Measurements from ENCODE around the gene KIF1C. TPM values are rescaled to one million over a fixed set of nuclear protein-coding genes. Genes with fewer than 3 reads are reported as not detected.

The KIF1C gene
- polyA plus RNA-seq (2014; cell fraction: cytosol; rRNA removed) = 8.9 and 11.7 TPM in 2 replicates
- polyA plus RNA-seq (2014; cell fraction: nucleus; rRNA removed) = 6.5 and 7.2 TPM in 2 replicates

DNA sequence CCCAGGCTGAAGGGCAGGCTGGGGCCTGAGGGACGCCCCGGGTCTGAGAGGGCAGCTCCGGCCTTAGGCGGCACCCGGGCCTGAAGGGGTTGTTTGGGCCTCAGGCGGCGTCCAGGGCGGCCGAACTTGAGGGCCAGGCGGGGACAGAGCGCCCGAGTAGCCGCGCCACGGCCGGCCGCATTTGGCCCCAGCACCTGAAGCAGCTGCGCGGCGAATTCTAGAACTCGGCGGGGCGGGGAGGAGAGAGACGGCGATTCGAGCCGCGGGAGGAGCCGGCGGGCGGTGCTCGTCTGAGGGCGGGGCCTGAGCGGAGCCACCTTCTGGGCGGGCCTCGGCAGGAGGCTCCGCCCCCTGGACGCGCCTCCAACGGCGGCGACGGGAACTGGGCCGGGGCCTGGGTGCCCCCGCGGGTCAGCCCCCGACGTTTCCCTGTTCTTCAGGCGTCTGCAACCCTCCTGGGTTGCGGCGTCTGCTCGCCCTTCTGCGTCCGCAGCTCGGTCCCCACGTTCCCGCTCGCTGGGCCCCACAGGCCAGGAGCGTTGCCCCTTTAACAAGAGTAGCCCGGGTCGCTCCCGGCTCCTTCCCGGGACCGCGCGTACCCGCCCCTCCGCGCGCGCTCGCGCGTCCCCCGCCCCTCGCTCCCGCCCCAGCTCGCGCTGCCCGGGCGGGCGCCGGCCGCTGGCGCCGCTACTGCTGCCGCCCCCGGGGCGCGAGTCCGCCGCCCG, at the start of gene KIF1C, which contains the start of gene INCA1:
Gene KIF1C, plus strand, starts transcription at position 649 of the 725 bp plus-strand sequence. CDS start 2,297 bp downstream, outside the sequence.
Gene INCA1, minus strand, starts transcription at position 221 of the 725 bp plus-strand sequence. CDS start 3,085 bp downstream, outside the sequence.
- peak; percentile 91 for DNase-seq (ENCODE audit: low spot score)

GRCh38 chr17:4948166-4948930, 49.4 kb upstream of the KIF1C start, which contains the start of gene PFN1:
Gene PFN1 (minus strand): TSS chr17:4948530. CDS start chr17:4948394, 136 bp downstream.
- DNase-seq (ENCODE audit: low spot score) = peak; percentile 93

DNA sequence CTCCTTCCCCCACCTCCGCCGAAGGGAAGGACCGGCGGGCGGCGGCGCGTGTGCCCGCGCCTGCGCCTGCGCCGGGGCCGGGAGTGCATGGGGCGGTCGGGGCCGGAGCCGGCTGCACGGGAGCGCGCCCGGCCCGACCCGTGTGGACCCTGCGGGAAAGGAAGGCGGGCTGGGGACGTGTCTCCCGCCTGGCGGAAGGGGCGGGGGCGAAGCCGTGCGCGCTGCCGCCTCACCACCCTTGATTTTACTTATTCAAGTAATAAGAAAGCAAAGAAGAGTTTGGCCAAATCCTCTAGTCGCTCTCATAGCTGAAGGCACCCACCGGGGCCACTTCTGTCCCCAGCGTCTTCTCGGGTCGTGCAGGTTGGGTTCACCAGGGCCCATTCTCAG, 48.8 kb upstream of the KIF1C start:
- DNase-seq (ENCODE audit: low spot score) = peak; percentile 89

GRCh38 chr17:4949321-4950074, 48.3 kb upstream of the KIF1C start:
- DNase-seq (ENCODE audit: low spot score) = peak; percentile 77

DNA sequence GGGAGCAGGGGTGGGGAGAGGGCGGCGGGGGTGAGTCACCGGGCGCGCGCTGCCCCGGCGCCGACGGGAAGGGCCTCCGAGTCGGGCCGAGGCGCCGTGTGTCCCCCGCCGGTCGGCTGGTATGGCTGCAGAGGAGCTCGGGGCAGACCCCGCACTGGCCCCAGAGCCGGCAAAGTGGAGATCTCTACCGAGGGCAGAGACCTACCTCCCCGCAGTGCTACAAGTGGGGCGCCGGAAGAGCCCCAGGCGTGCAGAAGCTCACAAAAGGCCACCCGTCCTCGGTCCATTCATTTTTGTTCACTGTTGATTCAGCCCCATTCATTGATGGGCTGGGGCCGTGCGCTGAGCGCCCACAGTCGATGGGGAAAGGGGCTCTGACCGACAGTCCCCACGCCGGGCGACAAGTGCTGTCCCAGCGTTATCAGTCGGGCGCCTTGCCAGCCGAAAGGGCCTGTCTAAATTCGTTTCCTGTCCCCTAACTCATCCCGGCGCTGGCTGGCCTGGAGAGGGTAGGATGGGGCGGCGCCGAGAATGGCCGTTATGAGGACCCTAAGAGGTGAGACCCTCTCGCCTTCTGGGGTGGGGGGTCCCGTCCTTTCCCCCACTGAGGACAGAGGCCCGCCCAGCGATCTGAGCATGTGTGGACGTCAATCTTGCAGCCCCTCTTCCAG, 47.5 kb upstream of the KIF1C start:
- DNase-seq (ENCODE audit: low spot score) = peak; percentile 70

- DNase-seq (ENCODE audit: low spot score) = peak; percentile 75
Measured at GRCh38 chr17:4950746-4951204, 47.0 kb upstream of the KIF1C start, which contains the start of gene ENO3. Gene ENO3 (plus strand): TSS chr17:4951119. CDS start chr17:4951830, 711 bp downstream.

DNA sequence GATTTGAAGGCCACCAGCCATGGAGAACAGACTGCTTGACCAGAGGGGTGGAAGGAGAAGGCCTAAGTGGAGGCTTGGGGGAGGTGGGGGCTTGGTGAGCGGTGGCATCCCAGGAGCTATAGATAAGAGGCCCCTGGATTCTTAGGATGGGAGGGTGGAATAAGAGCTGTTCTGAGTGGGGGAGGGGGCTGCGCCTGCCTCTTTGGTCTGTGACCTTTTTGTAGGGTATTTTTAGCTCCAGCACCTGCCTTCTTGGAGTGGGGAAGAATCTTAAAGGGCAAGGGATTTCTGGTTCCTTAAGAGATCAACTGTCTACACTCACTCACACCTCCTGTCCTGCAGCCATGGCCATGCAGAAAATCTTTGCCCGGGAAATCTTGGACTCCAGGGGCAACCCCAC, 46.3 kb upstream of the KIF1C start:
- DNase-seq (ENCODE audit: low spot score) = peak; percentile 53

DNA sequence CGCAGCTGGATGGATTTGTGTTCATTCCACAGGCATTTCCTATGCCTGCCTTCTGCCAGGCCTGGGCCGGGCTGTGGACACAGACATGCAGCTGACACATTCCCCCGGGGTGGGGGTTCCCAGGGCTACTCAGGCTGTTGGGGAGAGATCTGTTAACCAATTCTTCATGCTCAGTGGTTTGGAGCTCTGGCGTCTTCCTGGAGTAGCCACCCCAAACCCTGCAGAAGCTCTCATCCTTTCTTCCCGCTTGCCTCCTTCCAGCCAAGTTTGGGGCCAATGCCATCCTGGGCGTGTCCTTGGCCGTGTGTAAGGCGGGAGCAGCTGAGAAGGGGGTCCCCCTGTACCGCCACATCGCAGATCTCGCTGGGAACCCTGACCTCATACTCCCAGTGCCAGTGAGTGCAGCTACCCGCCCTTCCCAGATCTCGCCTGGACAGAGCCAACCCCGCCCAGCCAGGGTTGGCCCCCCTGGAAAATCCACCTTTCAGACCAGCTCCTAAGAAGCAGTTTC, 44.2 kb upstream of the KIF1C start:
- DNase-seq (ENCODE audit: low spot score) = no peak

DNA sequence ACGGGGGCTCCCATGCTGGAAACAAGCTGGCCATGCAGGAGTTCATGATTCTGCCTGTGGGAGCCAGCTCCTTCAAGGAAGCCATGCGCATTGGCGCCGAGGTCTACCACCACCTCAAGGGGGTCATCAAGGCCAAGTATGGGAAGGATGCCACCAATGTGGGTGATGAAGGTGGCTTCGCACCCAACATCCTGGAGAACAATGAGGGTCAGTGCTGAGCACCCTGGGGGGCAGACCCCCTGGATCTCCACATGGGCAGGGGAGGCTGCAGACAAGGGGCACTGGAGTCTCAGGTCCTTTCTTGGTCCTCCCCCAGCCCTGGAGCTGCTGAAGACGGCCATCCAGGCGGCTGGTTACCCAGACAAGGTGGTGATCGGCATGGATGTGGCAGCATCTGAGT, 42.7 kb upstream of the KIF1C start:
- DNase-seq (ENCODE audit: low spot score) = no peak

DNA sequence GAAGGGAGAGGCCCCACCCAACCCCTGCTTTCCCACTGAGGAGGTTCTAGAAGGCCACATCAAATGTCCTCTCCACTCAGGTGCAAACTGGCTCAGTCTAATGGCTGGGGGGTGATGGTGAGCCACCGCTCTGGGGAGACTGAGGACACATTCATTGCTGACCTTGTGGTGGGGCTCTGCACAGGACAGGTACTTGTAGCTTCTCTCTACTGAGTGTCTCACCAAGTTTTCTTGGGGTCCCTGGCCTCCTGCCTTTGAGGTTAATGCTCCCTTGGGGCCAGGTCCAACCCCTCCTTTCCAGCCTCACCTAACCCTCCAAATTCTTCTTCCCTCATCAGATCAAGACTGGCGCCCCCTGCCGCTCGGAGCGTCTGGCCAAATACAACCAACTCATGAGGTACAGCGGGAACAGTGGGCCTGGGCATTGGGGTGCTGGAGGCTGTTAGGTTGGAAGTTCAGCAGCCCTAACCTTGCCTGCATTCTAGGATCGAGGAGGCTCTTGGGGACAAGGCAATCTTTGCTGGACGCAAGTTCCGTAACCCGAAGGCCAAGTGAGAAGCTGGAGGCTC, 41.2 kb upstream of the KIF1C start:
- no peak for DNase-seq (ENCODE audit: low spot score)

DNA sequence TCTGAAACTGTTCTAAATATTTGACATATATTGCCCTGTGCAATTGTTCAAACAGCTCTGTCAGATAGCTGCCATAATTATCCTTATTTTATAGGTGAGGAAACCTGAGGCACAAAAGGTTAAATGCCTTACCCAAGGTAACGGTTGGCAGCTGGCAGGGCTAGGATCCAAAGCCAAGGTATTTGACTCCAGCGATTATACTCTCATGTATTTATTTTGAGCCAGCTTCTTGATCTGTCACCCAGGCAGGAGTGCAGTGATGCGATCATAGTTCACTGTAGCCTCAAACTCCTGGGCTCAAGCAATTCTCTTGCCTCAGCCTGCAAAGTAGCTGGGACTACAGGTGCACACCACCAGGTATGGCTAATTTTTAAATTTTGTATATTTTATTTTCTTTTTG, 39.6 kb upstream of the KIF1C start:
- DNase-seq (ENCODE audit: low spot score) = no peak

- DNase-seq (ENCODE audit: low spot score) = no peak
Measured at GRCh38 chr17:4959261-4959965, 38.3 kb upstream of the KIF1C start.

- no peak for DNase-seq (ENCODE audit: low spot score)
Measured at GRCh38 chr17:4960279-4960922, 37.3 kb upstream of the KIF1C start.

DNA sequence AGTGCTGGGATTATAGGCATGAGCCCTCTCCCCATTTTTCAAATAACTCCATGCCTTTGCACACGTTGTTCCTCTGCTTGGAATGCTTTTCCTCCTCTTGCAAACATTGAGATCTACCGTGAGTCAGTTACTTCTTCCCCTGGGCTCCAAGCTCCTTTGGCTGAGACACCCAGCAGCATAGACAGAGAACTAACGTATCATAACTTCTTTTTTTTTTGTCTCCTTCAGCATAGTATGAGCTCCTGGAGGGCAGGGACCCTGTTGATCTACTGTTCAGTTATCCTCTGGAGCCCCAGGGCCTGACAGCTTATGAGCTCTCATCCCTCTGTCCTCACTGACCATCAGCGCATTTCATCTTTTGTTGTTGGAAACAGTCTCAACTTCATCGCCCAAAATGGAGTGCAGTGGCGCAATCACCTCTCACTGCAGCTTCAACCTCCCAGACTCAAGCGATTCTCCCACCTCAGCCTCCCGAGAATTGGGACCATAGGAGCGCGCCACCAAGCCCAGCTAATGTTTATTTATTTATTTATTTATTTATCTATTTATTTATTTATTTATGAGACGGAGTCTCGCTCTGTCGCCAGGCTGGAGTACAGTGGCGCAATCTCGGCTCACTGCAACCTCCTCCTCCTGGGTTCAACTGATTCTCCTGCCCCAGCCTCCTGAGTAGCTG, 32.3 kb upstream of the KIF1C start:
- no peak for DNase-seq (ENCODE audit: low spot score)

DNA sequence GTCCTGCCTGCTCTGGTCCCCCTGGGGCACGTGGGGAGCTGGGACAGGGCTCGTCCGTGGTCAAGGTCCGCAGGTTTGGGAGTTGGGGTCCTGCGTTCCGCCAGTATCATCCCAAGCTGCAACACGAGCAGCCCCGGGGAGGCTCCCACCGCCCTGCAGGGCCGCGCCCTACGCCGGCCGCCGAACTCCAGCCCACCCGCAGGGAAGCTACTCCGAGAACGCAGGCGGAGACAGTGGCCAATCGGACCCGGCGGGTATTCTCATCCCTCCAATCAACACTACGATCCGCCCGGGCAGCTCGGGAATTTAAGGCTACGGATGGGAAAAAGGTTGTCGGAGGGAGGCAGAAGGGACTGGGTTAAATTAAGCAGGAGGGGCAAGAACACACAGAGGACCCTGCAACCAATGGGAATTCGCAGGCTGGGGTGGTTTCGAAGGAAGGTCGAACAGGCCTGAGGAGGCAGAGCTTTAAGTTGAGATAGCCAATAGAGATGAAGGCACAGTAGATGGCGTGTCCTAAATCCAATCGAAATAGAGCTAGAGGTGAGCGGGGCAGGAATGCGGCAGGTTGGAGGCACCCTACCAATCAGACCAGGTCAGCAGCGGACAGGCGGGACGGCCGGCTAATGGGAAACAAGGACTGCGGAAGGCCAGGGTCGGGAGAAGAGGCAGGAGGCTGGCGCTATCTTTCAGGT, 30.8 kb upstream of the KIF1C start:
- peak; percentile 100 for DNase-seq (ENCODE audit: low spot score)

DNA sequence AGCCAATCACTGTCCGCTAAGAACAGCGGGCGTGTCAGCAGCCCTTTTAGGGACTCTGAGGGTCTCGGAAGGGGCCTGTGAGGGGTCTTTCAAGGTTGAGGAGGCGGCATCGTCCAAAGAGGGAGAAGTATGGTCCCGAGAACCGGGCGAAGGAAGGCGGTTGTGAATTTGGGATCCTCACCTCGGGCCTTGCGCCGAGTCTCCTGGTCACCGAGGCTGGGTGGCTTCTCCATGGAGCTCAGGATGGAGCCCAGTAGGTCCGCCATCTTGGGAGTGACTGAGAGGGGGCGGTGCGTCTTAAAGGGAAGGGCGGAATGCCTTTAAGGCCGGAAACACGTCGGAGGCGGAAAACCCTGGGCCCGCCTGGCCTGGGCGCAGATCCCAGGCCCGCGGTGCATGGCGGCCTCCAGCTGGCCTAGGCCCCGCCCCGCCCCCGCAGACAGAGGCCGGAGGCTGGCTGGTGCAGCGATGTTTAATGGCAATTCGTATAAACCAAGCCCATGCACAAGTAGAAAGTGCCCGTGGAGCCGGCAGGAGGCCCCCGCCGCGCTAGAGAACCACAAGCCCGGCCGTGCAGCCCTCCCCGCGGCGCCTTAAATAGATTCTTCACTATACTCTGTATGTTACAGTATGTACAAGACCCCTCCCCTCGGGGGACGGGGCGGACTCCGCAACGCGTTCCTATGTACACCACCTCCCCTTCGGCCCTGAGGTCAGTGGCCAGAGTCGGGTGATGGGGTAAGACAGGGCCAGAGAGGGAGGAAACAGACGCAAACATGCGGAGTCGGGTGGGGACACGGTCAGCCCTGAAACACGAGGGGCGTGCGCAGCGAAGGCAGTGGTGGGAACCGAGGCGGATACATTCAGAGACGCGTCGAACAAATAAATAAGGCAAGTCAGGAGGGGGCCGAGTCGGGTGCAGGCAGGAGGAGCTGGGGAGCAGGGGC, 29.9 kb upstream of the KIF1C start, which contains the start of gene SPAG7:
Gene SPAG7, minus strand, starts transcription at position 279 of the 947 bp plus-strand sequence. Its CDS starts 13 bp downstream, at position 266.
- DNase-seq (ENCODE audit: low spot score) = peak; percentile 98

Measured in SK-N-DZ (cell line).